ENCODE data around the gene SH2D3C. TPM values are rescaled to one million over a fixed set of nuclear protein-coding genes. Genes with fewer than 3 reads are reported as not detected.

The SH2D3C gene
- total RNA-seq, 2 experiments from 2014 or later = 10.9 to 11.8 TPM

- H3K9me3 Mint-ChIP-seq = no peaks in the 10 kb centered on the region
- H3K27ac ChIP-seq (ENCODE audit: low read depth in 1 of 2, low read length in 2 of 2) = no peak overlapping the region
- ChIA-PET POLR2A (interaction anchor here (0.9 kb wide), 1 partner anchor 57 kb away, joined by 3 read pairs; the partner anchor contains the start of gene SH2D3C), CTCF (interaction anchor here (0.6 kb wide), 1 partner anchor 14 kb away, joined by 3 read pairs; the partner anchor contains the start of gene TOR2A)
- no peak overlapping the region for H3K4me3 Mint-ChIP-seq
- ATAC-seq (ENCODE audit: poor library complexity) (peak; percentile 8), DNase-seq (peak in 1 of 14 experiments; percentile 42)
- no peaks in the 10 kb centered on the region for H3K36me3 Mint-ChIP-seq (ENCODE audit: low read depth)
- no peak overlapping the region for H3K4me3 ChIP-seq (ENCODE audit: low read length)
- no peaks in the 10 kb centered on the region for H3K9me3 ChIP-seq (ENCODE audit: control insufficient read depth in 1 of 2, insufficient read depth in 1 of 2, low read length in 2 of 2)
- no peaks in the 10 kb centered on the region for H3K27me3 ChIP-seq (ENCODE audit: control insufficient read depth in 1 of 2, insufficient read depth in 2 of 2, low read length in 2 of 2)
- H3K4me1 Mint-ChIP-seq (ENCODE audit: low read depth) = peaks cover 10% of the 10 kb centered on the region
- TF ChIP-seq, protein P1, sequence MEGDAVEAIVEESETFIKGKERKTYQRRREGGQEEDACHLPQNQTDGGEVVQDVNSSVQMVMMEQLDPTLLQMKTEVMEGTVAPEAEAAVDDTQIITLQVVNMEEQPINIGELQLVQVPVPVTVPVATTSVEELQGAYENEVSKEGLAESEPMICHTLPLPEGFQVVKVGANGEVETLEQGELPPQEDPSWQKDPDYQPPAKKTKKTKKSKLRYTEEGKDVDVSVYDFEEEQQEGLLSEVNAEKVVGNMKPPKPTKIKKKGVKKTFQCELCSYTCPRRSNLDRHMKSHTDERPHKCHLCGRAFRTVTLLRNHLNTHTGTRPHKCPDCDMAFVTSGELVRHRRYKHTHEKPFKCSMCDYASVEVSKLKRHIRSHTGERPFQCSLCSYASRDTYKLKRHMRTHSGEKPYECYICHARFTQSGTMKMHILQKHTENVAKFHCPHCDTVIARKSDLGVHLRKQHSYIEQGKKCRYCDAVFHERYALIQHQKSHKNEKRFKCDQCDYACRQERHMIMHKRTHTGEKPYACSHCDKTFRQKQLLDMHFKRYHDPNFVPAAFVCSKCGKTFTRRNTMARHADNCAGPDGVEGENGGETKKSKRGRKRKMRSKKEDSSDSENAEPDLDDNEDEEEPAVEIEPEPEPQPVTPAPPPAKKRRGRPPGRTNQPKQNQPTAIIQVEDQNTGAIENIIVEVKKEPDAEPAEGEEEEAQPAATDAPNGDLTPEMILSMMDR (IDR thresholded peaks at IDR 0.05) = no peak
- peak overlapping the region; percentile 17 for H3K27ac Mint-ChIP-seq
- peaks cover 42% of the 10 kb centered on the region for H3K4me1 ChIP-seq (ENCODE audit: insufficient read depth, low read length)
- H3K27me3 Mint-ChIP-seq = no peaks in the 10 kb centered on the region
- H3K36me3 ChIP-seq (ENCODE audit: insufficient read depth, low read length) = no peaks in the 10 kb centered on the region
- intact Hi-C loops (cut with DNase I, micrococcal nuclease) = no loop called here
Observed at GRCh38 chr9:127721391-127721821, 57.1 kb downstream of the SH2D3C start.

GRCh38 chr9:127720865-127721227 lies 57.6 kb downstream of the SH2D3C start:
- ATAC-seq (ENCODE audit: poor library complexity) = no peak
- intact Hi-C loops (cut with DNase I, micrococcal nuclease) = no loop called here
- Histone ChIP-seq H3K36me3 (ENCODE audit: insufficient read depth, low read length) (no peaks in the 10 kb centered on the region), H3K4me1 (ENCODE audit: insufficient read depth, low read length) (peaks cover 48% of the 10 kb centered on the region), H3K4me3 (ENCODE audit: low read length) (no peak overlapping the region), H3K9me3 (ENCODE audit: control insufficient read depth in 1 of 2, insufficient read depth in 1 of 2, low read length in 2 of 2) (no peaks in the 10 kb centered on the region), H3K27me3 (ENCODE audit: control insufficient read depth in 1 of 2, insufficient read depth in 2 of 2, low read length in 2 of 2) (no peaks in the 10 kb centered on the region), H3K27ac (ENCODE audit: low read depth in 1 of 2, low read length in 2 of 2) (no peak overlapping the region)
- H3K4me3 Mint-ChIP-seq = no peak overlapping the region
- H3K27ac Mint-ChIP-seq = peak overlapping the region; percentile 17
- DNase-seq = no peak
- ChIA-PET POLR2A (interaction anchor here (0.9 kb wide), 1 partner anchor 58 kb away, joined by 3 read pairs; the partner anchor contains the start of gene SH2D3C), CTCF (no interaction called here)
- TF ChIP-seq, protein P1 (IDR thresholded peaks at IDR 0.05) = no peak
- H3K4me1 Mint-ChIP-seq (ENCODE audit: low read depth) = peaks cover 15% of the 10 kb centered on the region
- H3K36me3 Mint-ChIP-seq (ENCODE audit: low read depth) = no peaks in the 10 kb centered on the region
- no peaks in the 10 kb centered on the region for H3K27me3 Mint-ChIP-seq
- H3K9me3 Mint-ChIP-seq = no peaks in the 10 kb centered on the region

DNA sequence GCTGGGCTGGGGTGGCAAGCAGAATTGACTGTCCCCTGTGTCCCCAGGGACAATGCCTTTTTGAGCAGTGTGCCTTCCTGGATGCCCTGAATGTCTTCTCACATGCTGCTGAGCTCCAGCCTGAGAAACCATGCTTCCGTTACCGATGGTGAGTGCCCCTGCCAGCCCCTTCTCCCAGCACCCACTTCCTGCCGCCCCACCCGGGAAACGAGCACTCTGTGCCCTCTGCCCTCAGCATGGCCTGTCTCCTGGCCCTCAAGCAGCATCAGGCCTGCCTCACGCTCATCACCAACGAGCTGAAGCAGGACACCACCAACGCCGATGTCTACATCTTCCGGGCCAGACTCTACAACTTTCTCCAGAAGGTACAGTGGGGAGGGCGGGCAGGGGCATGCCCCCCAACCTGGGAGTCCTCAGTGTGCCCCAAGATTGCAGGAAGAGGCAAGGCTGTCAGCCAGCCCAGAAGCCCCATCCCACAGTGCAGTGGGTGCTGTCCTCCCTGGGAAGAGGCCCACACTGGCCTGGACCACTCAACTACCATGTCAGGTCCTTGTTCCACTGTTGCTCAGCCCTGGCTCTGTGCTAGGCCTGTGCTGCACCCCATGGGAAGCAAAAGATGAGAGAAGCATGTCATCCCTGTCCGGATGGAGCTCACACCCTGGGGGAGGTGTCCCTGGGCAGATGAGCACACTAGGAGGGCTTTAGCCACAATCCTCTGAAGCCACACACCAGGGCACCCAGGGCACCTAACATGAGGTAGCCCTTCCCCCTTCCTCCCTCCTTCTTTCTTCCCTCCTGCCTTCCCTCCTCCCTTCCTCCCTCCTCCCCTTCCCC lies 58.2 kb downstream of the SH2D3C start:
- CTCF ChIA-PET = interaction anchor here (0.6 to 3.5 kb wide), 2 partner anchors 14 to 68 kb away, joined by 3 to 10 read pairs; partner anchors contain the start of gene TOR2A
- peak overlapping the region in 1 of 2 donors; percentile 44 for H3K27ac ChIP-seq (ENCODE audit: low read depth in 1 of 2, low read length in 2 of 2)
- peak in 5 of 14 experiments; percentile 10 to 81 (median 38) for DNase-seq
- POLR2A ChIA-PET = interaction anchor here (0.7 to 1.0 kb wide), 5 partner anchors 9 to 108 kb away, joined by 3 to 5 read pairs (median 3); partner anchors contain the start of genes SH2D3C, STXBP1 and TOR2A
- H3K4me1 Mint-ChIP-seq (ENCODE audit: low read depth) = peaks cover 21% of the 10 kb centered on the region
- peak overlapping the region; percentile 7 for H3K4me3 ChIP-seq (ENCODE audit: low read length)
- ATAC-seq (ENCODE audit: poor library complexity) = no peak
- peak overlapping the region; percentile 74 for H3K27ac Mint-ChIP-seq
- peak overlapping the region; percentile 75 for H3K4me3 Mint-ChIP-seq
- TF ChIP-seq, protein P1 (IDR thresholded peaks at IDR 0.05) = no peak
- intact Hi-C loops (cut with DNase I, micrococcal nuclease) = no loop called here
- no peaks in the 10 kb centered on the region for H3K27me3 Mint-ChIP-seq
- H3K27me3 ChIP-seq (ENCODE audit: control insufficient read depth in 1 of 2, insufficient read depth in 2 of 2, low read length in 2 of 2) = no peaks in the 10 kb centered on the region
- peaks cover 51% of the 10 kb centered on the region for H3K4me1 ChIP-seq (ENCODE audit: insufficient read depth, low read length)
- no peaks in the 10 kb centered on the region for H3K36me3 ChIP-seq (ENCODE audit: insufficient read depth, low read length)
- peaks cover 5% of the 10 kb centered on the region for H3K36me3 Mint-ChIP-seq (ENCODE audit: low read depth)
- no peaks in the 10 kb centered on the region for H3K9me3 ChIP-seq (ENCODE audit: control insufficient read depth in 1 of 2, insufficient read depth in 1 of 2, low read length in 2 of 2)
- H3K9me3 Mint-ChIP-seq = no peaks in the 10 kb centered on the region

Measured in CD4-positive, alpha-beta T cell (primary cell).